AG04449 (cell line): Measurements from ENCODE around the gene IFFO2.

ENCODE experiments used
- CTCF ChIA-PET: fragments of 350-600 bp; formaldehyde crosslinking; extraction: SDS; loops from one replicate; lab custom pipeline; 2021; ENCODE audit warnings: antibody characterized with exemption; lab: Yijun Ruan, JAX
- POLR2A ChIA-PET: fragments of 400-600, 350-600 bp; formaldehyde crosslinking; extraction: SDS; loops from one replicate; lab custom pipeline; 2020; ENCODE audit warnings: antibody characterized with exemption, inconsistent platforms; lab: Yijun Ruan, JAX
- DNase-seq: peaks from one replicate; pipeline ENCODE4 v3.0.0-alpha.2; 2010; ENCODE audit warnings: low read depth, low spot score
- H3K4me3 ChIP-seq: 2 replicates; pipeline ENCODE4 v1.5.1; 2011; ENCODE audit warnings: low read depth, mild to moderate bottlenecking, control low read depth, low read length
- CTCF ChIP-seq: IDR thresholded peaks from one replicate; pipeline ENCODE4 v1.5.1; 2011; ENCODE audit warnings: mild to moderate bottlenecking, moderate library complexity, low read length, control low read depth, inconsistent platforms; ENCODE audit not compliant: insufficient read depth; ENCODE audit errors: missing control alignments

Gene IFFO2

GRCh38 chr1:18903291-18903756, 53.2 kb downstream of the IFFO2 start:
- peak overlapping the region; percentile 62 for H3K4me3 ChIP-seq
- DNase-seq = no peak
- POLR2A ChIA-PET = interaction anchor here (0.6 to 1.2 kb wide), 4 partner anchors 10 to 69 kb away, joined by 3 read pairs; partner anchors contain the start of gene IFFO2
- CTCF ChIA-PET = interaction anchor here (0.8 to 8.5 kb wide), 12 partner anchors 12 to 210 kb away, joined by 3 to 117 read pairs (median 4); no protein-coding TSS in a partner anchor
- no peak for TF ChIP-seq CTCF

- ChIA-PET CTCF (interaction anchor here (0.7 to 8.5 kb wide), 14 partner anchors 12 to 211 kb away, joined by 3 to 117 read pairs (median 4); no protein-coding TSS in a partner anchor), POLR2A (interaction anchor here (0.6 to 1.2 kb wide), 4 partner anchors 9 to 69 kb away, joined by 3 read pairs; partner anchors contain the start of gene IFFO2)
- peak; percentile 86 for DNase-seq
- TF ChIP-seq CTCF = no peak
- peak within 1 kb of the TSS; percentile 83 for H3K4me3 ChIP-seq
Observed at GRCh38 chr1:18902523-18903290, 53.8 kb downstream of the IFFO2 start, which contains the start of gene ALDH4A1. ALDH4A1 (minus strand) TSS chr1:18902555; CDS start chr1:18902523, 32 bp downstream.

- no peak for TF ChIP-seq CTCF
- CTCF ChIA-PET = interaction anchor here (0.7 to 6.9 kb wide), 11 partner anchors 11 to 179 kb away, joined by 3 to 115 read pairs (median 4); no protein-coding TSS in a partner anchor
- H3K4me3 ChIP-seq = peak overlapping the region; percentile 83
- no peak for DNase-seq
- POLR2A ChIA-PET = interaction anchor here (1.0 kb wide), 2 partner anchors 8 to 55 kb away, joined by 3 read pairs; partner anchors contain the start of gene IFFO2
Observed at GRCh38 chr1:18901952-18902522, 54.4 kb downstream of the IFFO2 start.

GRCh38 chr1:18901147-18901951, 55.1 kb downstream of the IFFO2 start:
- peak overlapping the region; percentile 83 for H3K4me3 ChIP-seq
- POLR2A ChIA-PET = no interaction called here
- TF ChIP-seq CTCF = no peak
- no peak for DNase-seq
- CTCF ChIA-PET = interaction anchor here (1.1 to 3.3 kb wide), 4 partner anchors 8 to 165 kb away, joined by 3 to 16 read pairs (median 6); no protein-coding TSS in a partner anchor

- POLR2A ChIA-PET = no interaction called here
- CTCF ChIA-PET = interaction anchor here (1.1 to 3.3 kb wide), 6 partner anchors 7 to 16 kb away, joined by 3 to 16 read pairs (median 7); no protein-coding TSS in a partner anchor
- no peak overlapping the region for H3K4me3 ChIP-seq
- no peak for DNase-seq
- no peak for TF ChIP-seq CTCF
Observed at GRCh38 chr1:18900303-18900841, 56.1 kb downstream of the IFFO2 start.
